Measurements from ENCODE around the gene TRIM26. TPM values are rescaled to one million over a fixed set of nuclear protein-coding genes. Genes with fewer than 3 reads are reported as not detected.

TRIM26 gene
- total and polyA plus RNA-seq, 2 donors (not counting 3 experiments of a cell fraction or from before 2014, with no cell fraction given): 30.4 to 34.5 TPM

DNA sequence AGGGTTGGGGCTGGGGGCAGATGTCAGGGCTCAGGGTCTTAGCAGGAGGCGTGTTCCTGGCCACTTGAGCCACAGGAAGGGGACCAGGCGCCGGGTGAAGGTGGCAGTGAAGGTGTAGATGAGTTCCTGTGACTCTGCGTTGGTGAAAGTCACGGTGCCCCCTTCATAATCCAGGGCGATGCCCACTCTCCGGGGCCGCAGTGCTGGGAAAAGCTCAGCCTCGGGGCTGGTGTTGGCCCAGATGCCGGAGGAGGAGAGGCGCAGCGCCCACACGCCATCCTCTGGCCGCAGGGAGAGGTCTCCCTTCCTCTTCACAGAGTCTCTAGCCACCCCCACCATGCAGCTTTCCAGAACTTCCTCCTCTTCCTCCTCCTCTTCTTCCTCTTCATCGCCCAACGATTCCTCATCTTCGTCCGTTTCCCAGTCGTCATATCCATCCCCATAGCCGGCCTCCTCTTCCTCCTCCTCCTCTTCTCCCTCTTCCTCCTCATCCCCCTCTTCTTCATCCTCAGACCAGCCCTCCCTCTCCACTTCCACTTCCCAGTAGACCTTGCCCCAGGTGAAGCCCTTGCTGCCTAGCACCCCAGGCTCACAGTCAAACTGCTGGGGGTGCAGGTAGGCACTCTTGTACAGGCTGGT lies 27.2 kb downstream of the TRIM26 start:
- Histone ChIP-seq H3K79me2 (ENCODE audit: control insufficient read depth, insufficient read depth, low read length) (no peaks in the 10 kb centered on the region), H3K36me3 (ENCODE audit: control insufficient read depth in 2 of 2, extremely low read depth in 1 of 2, insufficient read depth in 2 of 2, low read length in 2 of 2) (peaks cover 16 to 21% of the 10 kb centered on the region in 2 experiments), H4K20me1 (replicated peaks; ENCODE audit: control insufficient read depth, extremely low read depth, insufficient read depth, low read length) (no peaks in the 10 kb centered on the region), H3K27me3 (ENCODE audit: control insufficient read depth in 2 of 2, insufficient read depth in 2 of 2, low read length in 2 of 2) (no peaks in the 10 kb centered on the region), H3K4me3 (replicated peaks in 1 of 3; ENCODE audit: insufficient read depth in 1 of 3, low read depth in 1 of 3, low read length in 3 of 3) (no peak overlapping the region), H3K4me2 (ENCODE audit: insufficient read depth, low read length) (no peak overlapping the region), H3K27ac (ENCODE audit: insufficient read depth, low read depth, low read length) (no peak overlapping the region), H3K9me3 (replicated peaks; ENCODE audit: control insufficient read depth, insufficient read depth, low read length) (no peaks in the 10 kb centered on the region), H2AFZ (ENCODE audit: low read depth, low read length) (no peak overlapping the region), H3K9me1 (replicated peaks; ENCODE audit: control insufficient read depth, extremely low read depth, insufficient read depth, low read length) (no peaks in the 10 kb centered on the region), H3K9ac (replicated peaks; ENCODE audit: extremely low read depth, insufficient read depth, low read length) (no peak overlapping the region), H3K4me1 (ENCODE audit: control insufficient read depth, extremely low read depth, insufficient read depth, low read length) (no peaks in the 10 kb centered on the region)
- no peak for FAIRE-seq
- dilution Hi-C loops (cut with MboI; ENCODE audit: extremely low pct_ligation_motif_present, low sequenced_read_pairs): no loop called here
- intact Hi-C loops (cut with micrococcal nuclease): no loop called here
- DNase-seq (ENCODE audit: low read depth, low spot score): no peak
- ChIA-PET POLR2A (no interaction called here), CTCF (no interaction called here)
- BruUV-seq (replicated peaks): no TSS peak
- no peak for TF ChIP-seq JUN (IDR thresholded peaks at IDR 0.05; ENCODE audit: borderline replicate concordance, insufficient read depth, insufficient read length, low read depth)
- TF ChIP-seq FOS (IDR thresholded peaks at IDR 0.05; ENCODE audit: borderline replicate concordance, insufficient read depth, low read length): no peak
- TF ChIP-seq GATA2 (IDR thresholded peaks at IDR 0.05; ENCODE audit: insufficient read depth, insufficient read length, low read depth, low read length): no peak
- TF ChIP-seq MYC (IDR thresholded peaks at IDR 0.05; ENCODE audit: low read depth, low read length): no peak
- TF ChIP-seq, protein P1, sequence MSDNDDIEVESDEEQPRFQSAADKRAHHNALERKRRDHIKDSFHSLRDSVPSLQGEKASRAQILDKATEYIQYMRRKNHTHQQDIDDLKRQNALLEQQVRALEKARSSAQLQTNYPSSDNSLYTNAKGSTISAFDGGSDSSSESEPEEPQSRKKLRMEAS (IDR thresholded peaks at IDR 0.05; ENCODE audit: insufficient read depth, insufficient read length): no peak
- TF ChIP-seq POLR2AphosphoS5 (IDR thresholded peaks at IDR 0.05; ENCODE audit: insufficient read depth, low read depth, low read length): no peak
- TF ChIP-seq, protein P2, sequence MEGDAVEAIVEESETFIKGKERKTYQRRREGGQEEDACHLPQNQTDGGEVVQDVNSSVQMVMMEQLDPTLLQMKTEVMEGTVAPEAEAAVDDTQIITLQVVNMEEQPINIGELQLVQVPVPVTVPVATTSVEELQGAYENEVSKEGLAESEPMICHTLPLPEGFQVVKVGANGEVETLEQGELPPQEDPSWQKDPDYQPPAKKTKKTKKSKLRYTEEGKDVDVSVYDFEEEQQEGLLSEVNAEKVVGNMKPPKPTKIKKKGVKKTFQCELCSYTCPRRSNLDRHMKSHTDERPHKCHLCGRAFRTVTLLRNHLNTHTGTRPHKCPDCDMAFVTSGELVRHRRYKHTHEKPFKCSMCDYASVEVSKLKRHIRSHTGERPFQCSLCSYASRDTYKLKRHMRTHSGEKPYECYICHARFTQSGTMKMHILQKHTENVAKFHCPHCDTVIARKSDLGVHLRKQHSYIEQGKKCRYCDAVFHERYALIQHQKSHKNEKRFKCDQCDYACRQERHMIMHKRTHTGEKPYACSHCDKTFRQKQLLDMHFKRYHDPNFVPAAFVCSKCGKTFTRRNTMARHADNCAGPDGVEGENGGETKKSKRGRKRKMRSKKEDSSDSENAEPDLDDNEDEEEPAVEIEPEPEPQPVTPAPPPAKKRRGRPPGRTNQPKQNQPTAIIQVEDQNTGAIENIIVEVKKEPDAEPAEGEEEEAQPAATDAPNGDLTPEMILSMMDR (IDR thresholded peaks at IDR 0.05; ENCODE audit: extremely low read depth in 1 of 2, insufficient read depth in 1 of 2, low read depth in 1 of 2, low read length in 2 of 2): no peak
- no peak for TF ChIP-seq POLR2A (IDR thresholded peaks at IDR 0.05; ENCODE audit: low read depth, low read length)
- no peak for TF ChIP-seq EZH2 (IDR thresholded peaks at IDR 0.05; ENCODE audit: borderline replicate concordance, low read depth, low read length, severe bottlenecking)
